Stimulated activated CD8-positive, alpha-beta memory T cell treated with anti-CD3 and anti-CD28 coated beads, Interleukin-15, amount 100 ng/mL, for 4 hours (primary cell): ENCODE data around the gene RPL28.
"Not testable (repeated sequence)": the region's sequence is repeated elsewhere in the genome, so short reads cannot be mapped to it uniquely, and the experiment has no call there.

Source experiments
- DNase-seq, 2 donors: peaks; one replicate each; pipeline ENCODE4 v3.0.0-alpha.2; 2020; ENCODE audit warnings: low read depth in 2 of 2

Gene RPL28

GRCh38 chr19:55391702-55392615 is 6.2 kb downstream of the RPL28 start:
- no peak for DNase-seq

GRCh38 chr19:55392820-55393761 is 7.4 kb downstream of the RPL28 start:
- DNase-seq = no peak

GRCh38 chr19:55398200-55398925 is 12.6 kb downstream of the RPL28 start:
- no peak for DNase-seq

GRCh38 chr19:55400281-55401087 is 14.8 kb downstream of the RPL28 start:
- no peak for DNase-seq

- not testable (repeated sequence) for DNase-seq
Observed at GRCh38 chr19:55401390-55401789, 15.7 kb downstream of the RPL28 start.

- DNase-seq = no peak
Observed at GRCh38 chr19:55402509-55402908, 16.8 kb downstream of the RPL28 start.

- no peak for DNase-seq
Observed at GRCh38 chr19:55405638-55406037, 19.9 kb downstream of the RPL28 start.

- no peak for DNase-seq
Observed at GRCh38 chr19:55406091-55406825, 20.5 kb downstream of the RPL28 start.

- DNase-seq = no peak
Observed at GRCh38 chr19:55406826-55407549, 21.3 kb downstream of the RPL28 start.

GRCh38 chr19:55407550-55407799 is 21.7 kb downstream of the RPL28 start, which contains the start of gene UBE2S:
UBE2S (minus strand) TSS chr19:55407788; CDS start chr19:55407589, 199 bp downstream.
- not testable (repeated sequence) for DNase-seq

- DNase-seq = peak; percentile 94
Observed at GRCh38 chr19:55407800-55408532, 22.2 kb downstream of the RPL28 start.

- DNase-seq = no peak
Observed at GRCh38 chr19:55408533-55408872, 22.8 kb downstream of the RPL28 start.

- not testable (repeated sequence) for DNase-seq
Observed at GRCh38 chr19:55409179-55409578, 23.4 kb downstream of the RPL28 start.

- DNase-seq = no peak
Observed at GRCh38 chr19:55410168-55410567, 24.4 kb downstream of the RPL28 start.

- DNase-seq = peak in 1 of 2 donors; percentile 12
Observed at GRCh38 chr19:55418185-55418584, 32.5 kb downstream of the RPL28 start.

GRCh38 chr19:55419103-55419502 is 33.4 kb downstream of the RPL28 start:
- DNase-seq = no peak

- no peak for DNase-seq
Observed at GRCh38 chr19:55419624-55420236, 34.0 kb downstream of the RPL28 start.

- DNase-seq = not testable (repeated sequence)
Observed at GRCh38 chr19:55421281-55421680, 35.5 kb downstream of the RPL28 start.
